SK-N-SH treated with all-trans-retinoic acid at 6 μM for 48 hours (cell line): ENCODE data around the gene MCFD2.

Source experiments
- ATAC-seq: fragments of 200-7000 bp; cut with Tn5 transposase; 3 replicates; pipeline ENCODE4 v1.9.1; 2020; ENCODE audit warnings: mild to moderate bottlenecking, moderate library complexity
- ARNTL ChIP-seq: fragments of 450-650 bp; formaldehyde crosslinking; IDR thresholded peaks from 2 replicates; pipeline ENCODE4 v1.5.0; 2020; ENCODE audit warnings: low read depth, mild to moderate bottlenecking, moderate library complexity, borderline replicate concordance
- BACH2 ChIP-seq: fragments of 250-450 bp; sonication (Bioruptor Pico); IDR thresholded peaks from 2 replicates; pipeline ENCODE4 v1.9.0; 2021; ENCODE audit warnings: mild to moderate bottlenecking, borderline replicate concordance
- CSDC2 ChIP-seq: fragments of 250-450 bp; sonication (Bioruptor Pico); IDR thresholded peaks from 2 replicates; pipeline ENCODE4 v1.5.0; 2020; ENCODE audit warnings: mild to moderate bottlenecking, moderate library complexity
- ESRRG ChIP-seq: fragments of 250-450 bp; sonication (Bioruptor Pico); IDR thresholded peaks from 2 replicates; pipeline ENCODE4 v1.6.1; 2021; ENCODE audit warnings: mild to moderate bottlenecking
- GLIS3 ChIP-seq: fragments of 250-450 bp; sonication (Bioruptor Pico); IDR thresholded peaks from 2 replicates; pipeline ENCODE4 v1.5.0; 2020; ENCODE audit warnings: mild to moderate bottlenecking, moderate library complexity
- ISL1 ChIP-seq: fragments of 250-450 bp; sonication (Bioruptor Pico); IDR thresholded peaks from 2 replicates; pipeline ENCODE4 v2.1.2; 2022; ENCODE audit warnings: mild to moderate bottlenecking, moderate library complexity
- OSR1 ChIP-seq: fragments of 250-450 bp; sonication (Bioruptor Pico); IDR thresholded peaks from 2 replicates; pipeline ENCODE4 v1.8.0; 2022; ENCODE audit warnings: moderate library complexity, mild to moderate bottlenecking, inconsistent platforms
- POU6F1 ChIP-seq: fragments of 250-450 bp; sonication (Bioruptor Pico); IDR thresholded peaks from 2 replicates; pipeline ENCODE4 v1.8.0; 2021; ENCODE audit warnings: low read depth, mild to moderate bottlenecking, moderate library complexity, borderline replicate concordance
- PPARA ChIP-seq: fragments of 250-450 bp; sonication (Bioruptor Pico); IDR thresholded peaks from 2 replicates; pipeline ENCODE4 v1.5.0; 2020; ENCODE audit warnings: mild to moderate bottlenecking, borderline replicate concordance
- SNAI2 ChIP-seq: fragments of 250-450 bp; sonication (Bioruptor Pico); IDR thresholded peaks from 2 replicates; pipeline ENCODE4 v1.5.0; 2020; ENCODE audit warnings: mild to moderate bottlenecking, moderate library complexity
- TCF4 ChIP-seq: fragments of 250-450 bp; sonication (Bioruptor Pico); IDR thresholded peaks from 2 replicates; pipeline ENCODE4 v1.8.0; 2021; ENCODE audit warnings: mild to moderate bottlenecking, moderate library complexity, borderline replicate concordance
- TOX ChIP-seq: fragments of 250-450 bp; sonication (Bioruptor Pico); IDR thresholded peaks from 2 replicates; pipeline ENCODE4 v1.8.0; 2021; ENCODE audit warnings: mild to moderate bottlenecking, moderate library complexity, borderline replicate concordance
- ZC3H10 ChIP-seq: fragments of 250-450 bp; sonication (Bioruptor Pico); IDR thresholded peaks from 2 replicates; pipeline ENCODE4 v1.5.1; 2021; ENCODE audit warnings: mild to moderate bottlenecking, moderate library complexity
- ZFP3 ChIP-seq: fragments of 250-450 bp; sonication (Bioruptor Pico); IDR thresholded peaks from 2 replicates; pipeline ENCODE4 v1.5.0; 2020; ENCODE audit warnings: mild to moderate bottlenecking, moderate library complexity
- ZFP30 ChIP-seq: fragments of 450-650 bp; formaldehyde crosslinking; IDR thresholded peaks from 2 replicates; pipeline ENCODE4 v1.5.0; 2022; ENCODE audit warnings: mild to moderate bottlenecking, moderate library complexity
- ZNF565 ChIP-seq: fragments of 450-650 bp; formaldehyde crosslinking; conservative IDR thresholded peaks from 2 replicates; pipeline ENCODE4 v1.5.0; 2020; ENCODE audit warnings: low read depth, mild to moderate bottlenecking, moderate library complexity
- ZNF70 ChIP-seq: fragments of 450-650 bp; formaldehyde crosslinking; IDR thresholded peaks from 2 replicates; pipeline ENCODE4 v1.5.0; 2020; ENCODE audit warnings: mild to moderate bottlenecking, moderate library complexity
- ZNF8 ChIP-seq: fragments of 450-650 bp; formaldehyde crosslinking; IDR thresholded peaks from 2 replicates; pipeline ENCODE4 v1.5.0; 2020; ENCODE audit warnings: mild to moderate bottlenecking, moderate library complexity
- TF ChIP-seq, protein P1 (sequence below): fragments of 250-450 bp; sonication (Bioruptor Pico); IDR thresholded peaks from 2 replicates; pipeline ENCODE4 v1.5.1; 2020; ENCODE audit warnings: low read depth, mild to moderate bottlenecking, moderate library complexity

MCFD2 gene

DNA sequence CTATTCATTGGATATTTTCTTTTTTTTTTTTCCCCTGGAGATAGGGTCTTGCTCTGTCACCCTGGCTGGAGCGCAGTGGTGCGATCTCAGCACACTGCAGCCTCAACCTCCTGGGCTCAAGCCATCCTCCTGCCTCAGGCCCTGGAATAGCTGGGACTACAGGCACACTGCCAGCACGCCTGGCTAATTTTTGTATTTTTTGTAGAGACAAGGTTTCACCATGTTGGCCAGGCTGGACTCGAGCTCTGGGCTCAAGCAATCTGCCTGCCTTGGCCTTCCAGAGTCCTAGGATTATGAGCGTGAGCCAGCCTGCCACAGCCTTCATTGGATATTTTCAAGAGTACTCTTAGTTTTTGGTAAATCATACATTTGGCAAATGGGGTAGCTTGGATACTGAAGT lies 9.0 kb upstream of the MCFD2 start (continued):
- no peak for TF ChIP-seq POU6F1 (CRISPR knock-in tag)
- TF ChIP-seq ZFP3: no peak

GRCh38 chr2:46924038-46924437 lies 8.4 kb upstream of the MCFD2 start:
- no peak for TF ChIP-seq GLIS3 (CRISPR knock-in tag)
- TF ChIP-seq, protein P1, sequence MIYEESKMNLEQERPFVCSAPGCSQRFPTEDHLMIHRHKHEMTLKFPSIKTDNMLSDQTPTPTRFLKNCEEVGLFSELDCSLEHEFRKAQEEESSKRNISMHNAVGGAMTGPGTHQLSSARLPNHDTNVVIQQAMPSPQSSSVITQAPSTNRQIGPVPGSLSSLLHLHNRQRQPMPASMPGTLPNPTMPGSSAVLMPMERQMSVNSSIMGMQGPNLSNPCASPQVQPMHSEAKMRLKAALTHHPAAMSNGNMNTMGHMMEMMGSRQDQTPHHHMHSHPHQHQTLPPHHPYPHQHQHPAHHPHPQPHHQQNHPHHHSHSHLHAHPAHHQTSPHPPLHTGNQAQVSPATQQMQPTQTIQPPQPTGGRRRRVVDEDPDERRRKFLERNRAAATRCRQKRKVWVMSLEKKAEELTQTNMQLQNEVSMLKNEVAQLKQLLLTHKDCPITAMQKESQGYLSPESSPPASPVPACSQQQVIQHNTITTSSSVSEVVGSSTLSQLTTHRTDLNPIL (CRISPR knock-in tag): no peak
- TF ChIP-seq SNAI2 (CRISPR knock-in tag): no peak
- TF ChIP-seq OSR1: no peak
- TF ChIP-seq POU6F1 (CRISPR knock-in tag): no peak
- no peak for TF ChIP-seq TCF4 (CRISPR knock-in tag)
- TF ChIP-seq PPARA: no peak
- no peak for TF ChIP-seq ZNF70
- no peak for TF ChIP-seq ISL1
- no peak for TF ChIP-seq ZFP30 (CRISPR knock-in tag)
- no peak for TF ChIP-seq ZC3H10 (CRISPR knock-in tag)
- no peak for TF ChIP-seq ARNTL (CRISPR knock-in tag)
- no peak for TF ChIP-seq BACH2
- TF ChIP-seq TOX (CRISPR knock-in tag): no peak
- no peak for TF ChIP-seq ZNF565 (CRISPR knock-in tag)
- ATAC-seq: no peak

DNA sequence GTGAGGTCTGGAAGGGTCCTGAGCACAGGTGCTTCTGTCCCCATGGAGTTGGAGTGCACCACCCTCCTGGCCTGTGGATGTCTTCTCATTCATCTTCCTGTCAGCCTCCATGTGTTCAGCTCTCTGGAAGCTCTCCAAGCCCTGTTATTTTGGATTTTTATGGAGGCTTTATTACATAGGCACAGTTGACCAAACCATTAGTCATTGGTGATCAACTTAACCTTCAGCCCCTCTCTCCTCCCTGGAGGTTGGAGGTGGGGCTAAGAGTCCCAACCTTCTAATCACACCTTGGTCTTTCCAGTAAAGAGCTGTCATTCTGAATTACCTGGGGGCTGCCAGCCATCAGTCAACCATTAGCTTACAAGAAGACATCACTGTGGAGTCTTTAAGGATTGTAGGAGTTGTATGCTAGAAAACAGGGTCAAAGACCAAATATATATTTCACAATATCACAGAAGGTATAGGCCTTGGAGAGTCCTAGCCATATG lies 7.5 kb upstream of the MCFD2 start:
- ATAC-seq: no peak

DNA sequence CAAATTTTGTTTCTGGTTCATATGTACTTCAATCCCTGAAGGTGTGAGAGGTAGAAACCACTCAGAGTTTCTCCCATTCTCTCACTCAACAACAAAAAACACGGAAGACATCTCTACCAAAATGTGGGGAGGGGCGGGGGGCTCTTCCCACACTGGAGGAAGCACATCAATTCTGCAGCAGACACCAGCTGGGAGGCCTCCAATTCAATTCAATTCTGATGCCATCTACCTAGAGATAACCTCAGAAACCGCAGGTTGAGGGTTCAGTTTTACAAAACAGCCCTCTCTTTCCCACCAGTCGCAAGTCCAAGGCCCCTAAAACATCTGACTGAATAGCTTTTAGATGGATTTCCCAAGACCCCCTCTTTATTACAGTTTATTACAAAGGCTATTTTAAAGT lies 7.0 kb upstream of the MCFD2 start:
- TF ChIP-seq ZC3H10 (CRISPR knock-in tag) (no peak), ARNTL (CRISPR knock-in tag) (no peak), ZNF8 (no peak), POU6F1 (CRISPR knock-in tag) (no peak), CSDC2 (no peak), ESRRG (CRISPR knock-in tag) (no peak), ZNF565 (CRISPR knock-in tag) (no peak), ISL1 (no peak), OSR1 (no peak), ZFP30 (CRISPR knock-in tag) (no peak)
- ATAC-seq: no peak

More for the DNA sequence above, 7.5 kb upstream of the MCFD2 start:
- TF ChIP-seq CSDC2 (no peak), ZNF8 (no peak), POU6F1 (CRISPR knock-in tag) (no peak), TOX (CRISPR knock-in tag) (no peak), SNAI2 (CRISPR knock-in tag) (no peak), TCF4 (CRISPR knock-in tag) (no peak), BACH2 (no peak)
- TF ChIP-seq, protein P1 (CRISPR knock-in tag): no peak
